Thymus (tissue), 14 donors: ENCODE measurements around the gene OR13C4. TPM values are rescaled to one million over a fixed set of nuclear protein-coding genes. Genes with fewer than 3 reads are reported as not detected.

Experiments used
- DNase-seq, 9 donors: peaks; one replicate each; pipeline ENCODE4 v3.0.0-alpha.2; 2013; ENCODE audit warnings: low spot score in 9 of 9, low read depth in 6 of 9, missing footprints in 1 of 9
- H3K27ac ChIP-seq, 2 donors: one replicate each; pipeline ENCODE4 v1.5.1; 2013; ENCODE audit warnings: control low read depth in 1 of 2, low read depth in 1 of 2, low read length in 1 of 2, mild to moderate bottlenecking in 1 of 2, moderate library complexity in 1 of 2
- H3K27me3 ChIP-seq, 2 donors: one replicate each; pipeline ENCODE4 v1.5.1; 2013; ENCODE audit warnings: low read length in 1 of 2; ENCODE audit not compliant: control insufficient read depth in 2 of 2, insufficient read depth in 1 of 2
- H3K36me3 ChIP-seq, 2 donors: one replicate each; pipeline ENCODE4 v1.5.1; 2013; ENCODE audit warnings: low read length in 1 of 2, mild to moderate bottlenecking in 1 of 2, moderate library complexity in 1 of 2; ENCODE audit not compliant: control insufficient read depth in 2 of 2, insufficient read depth in 2 of 2
- H3K4me1 ChIP-seq, 2 donors: one replicate each; pipeline ENCODE4 v1.5.1; 2013; ENCODE audit warnings: low read length in 2 of 2; ENCODE audit not compliant: control insufficient read depth in 2 of 2, insufficient read depth in 2 of 2
- H3K4me3 ChIP-seq, 2 donors: one replicate each; pipeline ENCODE4 v1.5.1; 2013; ENCODE audit warnings: low read length in 2 of 2, control low read depth in 1 of 2, mild to moderate bottlenecking in 1 of 2
- H3K9me3 ChIP-seq, 2 donors: one replicate each; pipeline ENCODE4 v1.5.1; 2013; ENCODE audit warnings: low read length in 1 of 2, mild to moderate bottlenecking in 1 of 2; ENCODE audit not compliant: control insufficient read depth in 2 of 2, insufficient read depth in 1 of 2
- WGBS: extraction: QIAGEN DNeasy Blood & Tissue Kit; methylation state at CpG from one replicate; pipeline ENCODE4 v1.1.7; 2013; 5-methylcytosine and 5-hydroxymethylcytosine counted together
- long read RNA-seq, 10 donors: transcript quantifications; one replicate each; lab custom pipeline, GENCODE V29; 2026
- polyA plus RNA-seq: library from polyadenylated mRNA; stranded (reverse); fragments of 200-250 nt; gene quantifications from one replicate; pipeline ENCODE4 v1.2.3, GENCODE V29; 2013
- total RNA-seq: library from RNA; stranded (reverse); fragments of 120-200 nt; gene quantifications from one replicate; pipeline ENCODE4 v1.2.4, GENCODE V29; 2013
- donor health status: healthy.

The OR13C4 gene
- total RNA-seq: not detected
- not detected for polyA plus RNA-seq
- long read RNA-seq, donor 1: 0 reads
- long read RNA-seq, donor 2: 0 reads
- long read RNA-seq, donor 3: 0 reads
- long read RNA-seq, donor 4: 0 reads
- long read RNA-seq, donor 5: 0 reads
- long read RNA-seq, donor 6: 0 reads
- long read RNA-seq, donor 7: 0 reads
- long read RNA-seq, donor 8: 0 reads
- long read RNA-seq, donor 9: 0 reads
- long read RNA-seq, donor 10: 0 reads

- H3K27ac ChIP-seq: no peak within 1 kb of the TSS
Measured at GRCh38 chr9:104527109-104527508, at the start of gene OR13C4. Gene OR13C4 (minus strand): TSS chr9:104527209. CDS start chr9:104527209, 0 bp downstream.

DNA sequence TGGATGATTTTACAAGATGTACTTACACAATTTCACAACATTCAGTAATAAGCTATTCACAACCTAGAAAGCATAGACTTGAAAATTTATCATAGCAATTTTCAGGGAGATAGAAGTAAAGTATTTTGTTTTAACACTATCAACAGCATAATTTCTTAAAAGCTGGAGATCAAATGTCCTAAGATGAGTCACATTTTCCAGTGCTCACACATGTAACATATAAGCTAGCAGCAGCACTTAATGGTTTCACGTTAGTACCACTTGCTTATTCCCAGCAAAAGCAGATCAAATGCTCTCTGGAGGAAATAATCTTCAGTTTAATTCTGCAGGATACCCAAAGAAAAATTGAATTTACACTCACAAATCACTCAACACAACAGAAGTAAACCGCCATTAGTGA lies 48.4 kb upstream of the OR13C4 start:
- Histone ChIP-seq H3K27me3 (no peaks in the 10 kb centered on the region), H3K4me1 (no peaks in the 10 kb centered on the region), H3K4me3 (no peak overlapping the region), H3K36me3 (no peaks in the 10 kb centered on the region), H3K27ac (no peak overlapping the region), H3K9me3 (no peaks in the 10 kb centered on the region)
- WGBS: 94% methylated on average over 2 of the region's 2 CpGs
- DNase-seq: no peak

More at GRCh38 chr9:104527109-104527508, at the start of gene OR13C4:
- Histone ChIP-seq H3K36me3 (no peaks in the 10 kb centered on the region), H3K9me3 (peaks cover 1 to 2% of the 10 kb centered on the region in 2 donors), H3K4me3 (no peak within 1 kb of the TSS), H3K4me1 (no peaks in the 10 kb centered on the region), H3K27me3 (no peaks in the 10 kb centered on the region)
- DNase-seq: no peak

DNA sequence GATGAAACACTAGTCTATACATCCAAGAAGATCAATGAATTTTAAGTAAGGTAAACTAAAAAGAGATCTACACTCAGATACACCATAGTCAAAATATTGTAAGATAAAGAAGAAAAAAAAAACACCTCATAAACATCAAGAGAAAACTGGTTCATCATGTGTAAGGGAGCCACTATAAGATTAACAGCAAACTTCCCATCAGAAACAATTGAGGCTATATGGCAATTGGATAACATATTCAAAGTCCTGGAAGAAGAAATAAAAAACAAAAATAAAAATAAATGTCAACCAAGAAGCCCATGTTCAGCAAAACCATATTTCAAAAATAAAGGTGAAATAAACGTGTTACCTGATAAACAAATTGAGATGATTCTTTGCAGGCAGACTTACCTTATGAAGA lies 45.6 kb upstream of the OR13C4 start:
- Histone ChIP-seq H3K27ac (no peak overlapping the region), H3K36me3 (no peaks in the 10 kb centered on the region), H3K4me1 (no peaks in the 10 kb centered on the region), H3K27me3 (no peaks in the 10 kb centered on the region), H3K4me3 (no peak overlapping the region), H3K9me3 (no peaks in the 10 kb centered on the region)
- no peak for DNase-seq
- 90% methylated on average over 1 of the region's 1 CpG for WGBS

DNA sequence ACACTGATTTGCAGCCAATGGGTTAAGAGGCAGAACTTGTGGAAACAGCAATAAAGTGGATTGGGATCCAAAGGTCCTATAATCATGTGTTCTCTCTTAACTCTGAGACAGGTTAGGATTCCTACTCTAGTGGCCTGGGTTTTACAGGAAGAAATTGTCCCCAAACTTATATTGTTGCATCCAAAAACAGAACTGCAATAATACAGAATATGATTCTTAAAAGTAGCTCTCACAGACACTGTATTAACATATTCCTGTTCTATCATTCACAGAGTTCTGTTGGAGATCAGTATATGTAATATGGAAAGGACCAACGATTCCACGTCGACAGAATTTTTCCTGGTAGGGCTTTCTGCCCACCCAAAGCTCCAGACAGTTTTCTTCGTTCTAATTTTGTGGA lies 41.9 kb upstream of the OR13C4 start, which contains the start of gene OR13C8:
Gene OR13C8, plus strand, starts transcription at position 301 of the 400 bp plus-strand sequence. Its CDS starts 0 bp downstream, at position 301.
- DNase-seq: no peak
- Histone ChIP-seq H3K9me3 (no peaks in the 10 kb centered on the region), H3K27ac (no peak within 1 kb of the TSS), H3K4me3 (no peak within 1 kb of the TSS), H3K27me3 (no peaks in the 10 kb centered on the region), H3K36me3 (no peaks in the 10 kb centered on the region), H3K4me1 (no peaks in the 10 kb centered on the region)
- 97% methylated on average over 4 of the region's 4 CpGs for WGBS

DNA sequence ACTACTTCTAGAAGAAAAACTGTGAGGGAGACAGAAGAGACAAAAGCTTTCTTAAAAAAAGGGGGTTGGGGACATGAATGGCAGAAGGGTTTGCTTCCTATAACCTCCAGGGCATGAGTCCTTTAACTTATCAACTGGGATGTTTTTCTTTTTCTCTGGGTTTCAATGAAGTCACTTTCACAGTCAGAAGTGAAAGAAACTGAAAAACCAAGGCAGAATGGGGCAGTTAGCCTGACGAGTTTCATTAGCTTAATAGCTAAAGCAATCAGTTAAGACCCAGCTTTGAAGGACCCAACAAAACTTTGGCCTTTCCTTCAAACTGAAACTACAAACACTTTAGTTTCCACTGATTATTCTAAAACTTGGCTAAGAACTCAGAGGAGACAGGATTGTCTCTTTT lies 37.3 kb upstream of the OR13C4 start:
- 70% methylated on average over 1 of the region's 1 CpG for WGBS
- DNase-seq: no peak
- Histone ChIP-seq H3K36me3 (no peaks in the 10 kb centered on the region), H3K9me3 (no peaks in the 10 kb centered on the region), H3K27ac (no peak overlapping the region), H3K4me3 (no peak overlapping the region), H3K4me1 (no peaks in the 10 kb centered on the region), H3K27me3 (no peaks in the 10 kb centered on the region)

GRCh38 chr9:104556830-104557634 lies 30.0 kb upstream of the OR13C4 start:
- 93% methylated on average over 8 of the region's 8 CpGs for WGBS
- no peak overlapping the region for H3K27ac ChIP-seq
- DNase-seq: no peak
- no peaks in the 10 kb centered on the region for H3K27me3 ChIP-seq
- H3K4me3 ChIP-seq: no peak overlapping the region
- no peaks in the 10 kb centered on the region for H3K36me3 ChIP-seq
- H3K9me3 ChIP-seq: no peaks in the 10 kb centered on the region
- H3K4me1 ChIP-seq: no peaks in the 10 kb centered on the region

- no peaks in the 10 kb centered on the region for H3K9me3 ChIP-seq
- H3K36me3 ChIP-seq: no peaks in the 10 kb centered on the region
- no peaks in the 10 kb centered on the region for H3K27me3 ChIP-seq
- no peaks in the 10 kb centered on the region for H3K4me1 ChIP-seq
- no peak overlapping the region for H3K4me3 ChIP-seq
- H3K27ac ChIP-seq: no peak overlapping the region
- no peak for DNase-seq
- WGBS: 95% methylated on average over 1 of the region's 1 CpG
Measured at GRCh38 chr9:104555521-104555920, 28.5 kb upstream of the OR13C4 start.

DNA sequence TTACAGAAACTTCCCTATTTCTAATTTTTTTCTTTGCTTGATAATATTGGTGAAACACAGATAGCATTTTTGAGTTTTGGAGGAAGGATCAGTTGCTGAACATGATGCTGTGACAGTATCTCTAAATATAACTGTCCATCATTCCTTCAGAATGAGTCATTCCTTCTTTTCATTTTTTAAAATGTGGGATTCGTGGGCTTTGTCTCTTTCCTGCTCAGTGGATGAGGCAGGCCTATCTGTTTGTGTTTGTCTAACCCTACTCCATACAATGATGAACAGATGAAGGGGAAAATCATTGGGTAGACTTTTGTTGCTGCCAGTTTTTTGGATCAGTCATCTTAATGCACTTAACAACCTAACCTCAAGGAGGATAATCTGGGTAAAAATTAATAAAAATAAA lies 26.3 kb upstream of the OR13C4 start:
- 56% methylated on average over 1 of the region's 1 CpG for WGBS
- DNase-seq: no peak
- Histone ChIP-seq H3K9me3 (no peaks in the 10 kb centered on the region), H3K4me1 (no peaks in the 10 kb centered on the region), H3K4me3 (no peak overlapping the region), H3K27me3 (no peaks in the 10 kb centered on the region), H3K36me3 (no peaks in the 10 kb centered on the region), H3K27ac (no peak overlapping the region)

DNA sequence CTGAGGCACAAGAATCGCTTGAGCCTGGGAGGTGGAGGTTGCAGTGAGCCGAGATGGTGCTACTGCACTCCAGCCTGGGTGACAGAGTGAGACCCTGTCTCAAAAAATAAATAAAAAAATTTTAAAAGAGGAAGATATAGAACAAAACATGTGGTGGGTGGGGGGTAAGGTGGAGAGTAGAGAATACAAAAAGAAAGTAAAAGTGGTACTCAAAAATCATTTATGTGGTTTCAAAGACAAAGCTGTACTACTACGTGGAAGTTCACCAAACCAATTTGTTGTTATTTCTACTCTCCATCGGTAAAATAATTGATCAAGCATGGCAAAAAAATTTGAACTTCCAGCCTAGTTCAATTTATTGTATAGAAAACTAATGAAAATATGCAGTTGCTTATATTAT lies 17.6 kb upstream of the OR13C4 start:
- H3K4me1 ChIP-seq: no peaks in the 10 kb centered on the region
- H3K4me3 ChIP-seq: no peak overlapping the region
- H3K36me3 ChIP-seq: no peaks in the 10 kb centered on the region
- no peak for DNase-seq
- 87% methylated on average over 4 of the region's 4 CpGs for WGBS
- H3K27ac ChIP-seq: no peak overlapping the region
- no peaks in the 10 kb centered on the region for H3K9me3 ChIP-seq
- no peaks in the 10 kb centered on the region for H3K27me3 ChIP-seq
